Suppressor macrophage (primary cell): ENCODE data around the gene SPDYE2.
"Not testable (repeated sequence)": the region's sequence is repeated elsewhere in the genome, so short reads cannot be mapped to it uniquely, and the experiment has no call there.

Experiments
- DNase-seq, 4 experiments: peaks; one replicate each; pipeline ENCODE4 v3.0.0-alpha.2; 2020 to 2022
- total RNA-seq, 17 experiments: gene quantifications; one replicate each; lab custom pipeline; 2026; ENCODE audit warnings: mixed read lengths in 6 of 17, inconsistent platforms in 3 of 17; lab: John Stamatoyannopoulos, UW

The SPDYE2 gene, protein sequence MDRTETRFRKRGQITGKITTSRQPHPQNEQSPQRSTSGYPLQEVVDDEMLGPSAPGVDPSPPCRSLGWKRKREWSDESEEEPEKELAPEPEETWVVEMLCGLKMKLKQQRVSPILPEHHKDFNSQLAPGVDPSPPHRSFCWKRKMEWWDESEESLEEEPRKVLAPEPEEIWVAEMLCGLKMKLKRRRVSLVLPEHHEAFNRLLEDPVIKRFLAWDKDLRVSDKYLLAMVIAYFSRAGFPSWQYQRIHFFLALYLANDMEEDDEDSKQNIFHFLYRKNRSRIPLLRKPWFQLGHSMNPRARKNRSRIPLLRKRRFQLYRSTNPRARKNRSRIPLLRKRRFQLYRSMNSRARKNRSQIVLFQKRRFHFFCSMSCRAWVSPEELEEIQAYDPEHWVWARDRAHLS
- 0 to 0.44 (median 0) reads per million in 17 experiments for total RNA-seq

DNA sequence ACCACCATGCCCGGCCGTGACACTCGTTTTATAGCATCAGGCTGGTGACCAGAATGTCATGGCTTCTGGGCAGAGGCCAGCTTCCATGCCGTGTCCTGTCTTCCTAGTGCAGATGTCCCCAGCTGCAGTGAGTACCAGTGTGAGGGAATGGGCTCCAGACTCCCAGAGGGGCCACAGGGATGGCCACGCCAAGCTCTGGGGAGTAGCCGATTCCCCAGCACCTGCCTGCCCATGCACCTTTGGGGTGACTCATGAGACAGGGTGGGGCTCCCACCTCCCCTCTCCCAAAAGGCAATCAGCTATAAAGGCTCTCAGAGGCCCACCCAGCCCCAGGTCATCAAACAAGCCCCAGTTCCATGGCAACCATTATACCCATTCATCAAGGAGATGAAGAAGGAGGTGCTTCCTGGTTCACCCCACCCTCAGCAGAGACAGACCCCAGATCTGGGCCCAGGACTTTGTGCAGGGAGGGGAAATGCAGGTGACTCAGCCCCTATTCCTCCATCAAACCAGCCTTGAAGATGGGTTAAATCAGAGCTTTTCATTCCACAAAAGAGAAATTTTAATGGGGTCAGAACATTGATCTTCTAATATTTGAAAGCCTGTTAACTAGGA is at the start of gene SPDYE2:
Gene SPDYE2, plus strand, starts transcription at position 419 of the 615 bp plus-strand sequence. CDS start 2,030 bp downstream, outside the sequence.
- DNase-seq = not testable (repeated sequence)

DNA sequence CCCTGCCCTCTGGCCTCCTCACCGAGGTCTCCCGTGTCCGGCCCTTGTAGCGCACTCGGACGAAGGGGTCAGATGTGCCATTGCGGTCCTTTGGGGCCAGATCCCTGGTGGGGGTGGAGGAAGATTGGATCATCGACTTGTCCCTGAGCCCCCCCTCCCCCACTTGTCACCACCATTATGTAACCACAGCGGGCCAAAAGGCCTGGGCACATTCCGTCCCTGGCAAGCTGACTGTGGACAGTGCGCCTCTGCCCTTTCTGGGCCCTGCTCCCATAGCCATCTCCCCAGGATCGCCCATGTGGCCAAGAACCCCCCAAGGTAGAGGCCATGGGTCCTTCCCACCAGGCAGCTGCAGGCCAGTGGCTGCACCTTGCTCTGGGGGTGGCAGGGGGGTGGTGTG is 47.9 kb upstream of the SPDYE2 start:
- DNase-seq = not testable (repeated sequence)

DNA sequence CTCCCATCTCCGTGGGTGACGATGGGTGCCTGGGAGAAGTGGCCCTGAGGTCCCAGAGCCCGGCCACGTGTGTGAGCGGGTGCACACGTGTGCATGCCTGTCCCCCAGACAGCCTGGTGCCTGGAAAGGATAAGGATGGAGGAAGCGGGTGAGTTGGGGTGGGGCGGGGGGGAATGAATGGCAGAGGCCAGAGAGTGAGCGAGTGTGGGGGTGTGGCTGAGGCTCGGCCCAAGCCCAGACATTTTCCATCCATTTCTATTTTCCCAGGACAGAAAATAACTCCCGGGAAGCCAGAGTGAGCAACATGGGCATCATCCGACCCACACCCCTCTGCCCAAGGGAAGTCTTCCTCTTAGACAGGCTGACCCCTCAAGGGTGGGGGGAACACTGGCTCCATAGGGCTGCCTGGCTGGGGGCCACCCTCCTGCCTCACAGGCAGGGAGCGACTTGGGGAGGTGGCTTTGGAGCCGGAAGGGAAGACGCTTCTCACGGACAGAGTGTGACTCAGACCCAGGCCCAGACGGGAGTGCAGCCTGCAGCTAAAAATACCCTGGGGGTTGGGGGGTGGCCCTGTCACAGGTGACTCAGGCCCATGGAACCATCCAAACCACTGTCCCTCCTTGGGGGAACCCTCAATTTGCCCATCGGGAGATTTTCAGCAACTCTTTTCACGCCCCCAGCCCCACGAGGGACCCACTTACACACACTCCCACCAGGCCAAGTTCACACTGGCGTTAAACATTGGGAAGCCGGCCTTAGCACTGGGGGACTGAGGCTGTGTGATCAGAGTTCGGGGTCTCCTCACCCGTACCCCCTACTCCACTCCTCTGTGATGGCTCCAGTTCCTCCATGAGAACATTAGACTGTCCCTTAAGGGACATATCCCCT is 45.5 kb upstream of the SPDYE2 start:
- DNase-seq = not testable (repeated sequence)

DNA sequence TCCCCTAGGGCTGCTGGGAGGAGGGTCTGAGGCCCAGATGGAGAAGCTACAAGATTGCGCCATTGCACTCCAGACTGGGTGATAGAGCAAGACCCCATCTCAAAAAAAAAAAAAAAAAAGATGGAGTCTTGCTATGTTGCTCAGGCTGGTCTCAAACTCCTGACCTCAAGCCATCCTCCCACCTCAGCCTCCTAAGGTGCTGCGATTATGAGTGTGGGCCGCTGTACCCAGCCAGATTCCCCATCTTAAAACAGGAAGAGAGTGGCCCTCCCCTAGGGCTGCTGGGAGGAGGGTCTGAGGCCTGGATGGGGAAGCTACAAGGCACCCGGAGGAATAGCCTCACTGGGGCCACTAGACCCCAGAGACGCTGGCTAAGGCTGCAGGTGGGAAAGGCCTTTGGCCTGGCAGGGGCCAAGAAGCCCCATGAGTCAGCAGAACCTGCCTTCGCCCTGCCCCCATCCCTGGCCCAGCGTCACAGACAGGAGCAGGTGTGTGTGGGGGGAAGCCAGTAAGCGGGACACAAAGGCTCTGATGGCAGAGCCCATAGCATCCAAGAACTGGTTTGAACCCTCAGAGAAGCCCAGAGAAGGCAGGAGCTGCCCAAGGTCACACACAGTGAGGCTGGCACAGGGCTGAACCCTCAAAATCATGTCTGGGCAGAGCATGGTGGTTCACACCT is 43.5 kb upstream of the SPDYE2 start:
- DNase-seq = not testable (repeated sequence)

DNA sequence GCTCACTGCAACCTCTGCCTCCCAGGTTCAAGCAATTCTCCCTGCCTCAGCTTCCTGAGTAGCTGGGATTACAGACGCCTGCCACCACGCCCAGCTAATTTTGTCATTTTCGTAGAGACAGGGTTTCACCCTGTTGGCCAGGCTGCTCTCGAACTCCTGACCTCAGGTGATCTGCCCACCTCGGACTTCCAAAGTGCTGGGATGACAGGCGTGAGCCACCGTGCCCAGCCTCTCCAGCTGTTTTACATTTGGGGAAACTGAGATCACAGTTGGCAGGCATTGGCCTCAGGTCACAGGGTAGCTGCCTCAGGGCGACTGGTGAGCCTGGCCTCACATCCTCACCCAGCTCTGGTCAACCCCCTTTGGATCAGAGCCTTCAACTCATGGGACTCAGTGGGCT is 40.5 kb upstream of the SPDYE2 start:
- DNase-seq = not testable (repeated sequence)

DNA sequence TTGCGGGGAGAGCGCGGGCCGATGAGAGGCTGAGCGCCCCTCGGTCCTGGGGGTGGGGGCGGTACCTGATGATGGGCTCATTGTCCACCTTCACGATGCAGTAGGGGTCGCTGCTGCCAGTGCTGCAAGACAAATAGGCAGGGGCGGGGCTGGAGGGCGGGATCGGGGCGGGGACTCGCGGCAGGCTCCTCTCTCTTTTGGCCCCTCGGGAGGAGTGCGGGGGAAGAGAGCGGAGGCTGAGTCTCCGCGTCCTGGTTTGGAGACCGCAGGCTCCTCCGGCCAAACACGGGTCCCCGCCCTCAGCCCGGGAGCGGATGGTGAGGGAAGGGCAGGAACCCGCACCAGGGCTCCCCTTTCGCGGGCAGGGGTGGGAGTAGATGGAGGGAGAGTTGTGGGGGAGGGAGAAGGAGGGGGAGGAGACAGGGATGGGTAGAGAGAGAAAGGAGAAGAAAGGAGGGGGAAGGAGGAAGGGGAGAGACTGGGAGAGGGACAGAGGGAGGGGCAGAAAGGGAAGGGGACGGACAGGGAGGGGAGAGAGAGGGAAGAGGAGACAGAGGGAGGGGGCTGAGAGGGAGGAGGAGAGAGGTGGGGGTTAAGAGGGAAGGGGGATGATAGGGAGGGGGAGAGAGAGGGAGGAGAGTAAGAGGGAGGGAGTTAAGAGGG is 39.0 kb upstream of the SPDYE2 start:
- not testable (repeated sequence) for DNase-seq

DNA sequence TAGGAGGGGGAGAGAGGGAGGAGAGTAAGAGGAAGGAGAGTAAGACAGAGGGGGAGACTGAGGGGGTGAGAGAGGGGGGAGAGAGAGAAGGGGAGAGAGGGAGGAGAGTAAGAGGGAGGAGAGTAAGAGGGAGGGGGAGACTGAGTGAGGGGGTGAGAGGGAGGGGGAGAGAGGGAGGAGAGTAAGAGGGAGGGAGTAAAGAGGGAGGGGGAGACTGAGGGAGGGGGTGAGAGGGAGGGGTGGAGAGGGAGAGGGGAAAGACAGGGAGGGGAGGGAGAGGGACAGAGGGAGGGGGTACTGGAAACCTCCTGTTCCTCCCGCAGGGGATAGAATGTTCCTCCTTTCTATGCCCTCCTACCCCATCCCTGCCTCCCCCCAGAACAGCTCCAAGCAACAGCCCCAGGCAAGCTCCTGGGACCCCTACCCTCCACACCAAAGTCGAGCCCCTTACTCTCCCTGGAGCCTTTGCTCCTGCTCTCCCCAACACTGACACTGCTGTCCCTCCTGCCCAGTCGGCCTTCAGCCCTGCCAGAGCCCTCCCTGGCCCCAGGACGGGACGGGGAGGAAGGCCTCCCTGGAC is 38.3 kb upstream of the SPDYE2 start:
- DNase-seq = peak; percentile 28 to 82 (median 45)

DNA sequence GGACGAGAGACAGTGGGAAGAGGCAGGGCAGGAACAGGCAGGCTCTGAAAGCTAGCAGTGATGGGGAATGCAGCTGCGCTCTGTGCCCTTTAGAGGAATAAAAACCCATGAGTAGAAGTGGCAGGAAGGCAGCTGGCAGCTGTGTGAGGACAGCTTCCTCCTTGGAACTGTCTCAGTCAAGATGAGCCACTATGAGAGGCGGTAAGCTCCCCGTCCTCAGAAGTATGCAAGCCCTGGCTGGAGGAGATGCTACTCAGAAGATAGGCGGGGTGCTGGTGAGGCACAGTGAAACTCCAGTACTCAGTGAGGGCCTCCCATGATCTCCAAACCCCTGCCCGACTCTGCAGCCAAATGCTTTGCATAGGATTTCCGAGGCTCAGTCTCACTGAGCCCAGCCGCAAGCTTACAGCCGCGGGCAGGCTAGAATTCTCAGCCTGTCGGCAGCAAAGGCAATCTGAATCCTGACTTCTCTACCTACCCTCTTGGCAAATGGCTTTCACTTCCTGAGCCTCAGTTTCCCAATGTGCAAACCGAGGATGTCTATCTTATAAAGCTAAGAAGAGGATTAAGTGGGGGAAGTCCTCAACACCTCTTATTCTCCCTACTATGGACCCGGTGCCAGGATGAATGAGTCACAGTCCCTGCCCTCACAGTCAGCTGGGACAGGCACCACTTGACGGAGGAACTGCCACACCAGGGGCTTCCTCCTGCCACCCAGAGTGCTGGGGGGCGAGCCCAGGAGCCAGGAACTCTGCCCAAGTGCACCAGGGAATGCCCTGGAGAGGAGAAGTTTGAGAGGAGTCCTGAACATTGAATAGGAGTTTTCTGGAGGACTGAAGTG is 35.9 kb upstream of the SPDYE2 start:
- DNase-seq = not testable (repeated sequence)

DNA sequence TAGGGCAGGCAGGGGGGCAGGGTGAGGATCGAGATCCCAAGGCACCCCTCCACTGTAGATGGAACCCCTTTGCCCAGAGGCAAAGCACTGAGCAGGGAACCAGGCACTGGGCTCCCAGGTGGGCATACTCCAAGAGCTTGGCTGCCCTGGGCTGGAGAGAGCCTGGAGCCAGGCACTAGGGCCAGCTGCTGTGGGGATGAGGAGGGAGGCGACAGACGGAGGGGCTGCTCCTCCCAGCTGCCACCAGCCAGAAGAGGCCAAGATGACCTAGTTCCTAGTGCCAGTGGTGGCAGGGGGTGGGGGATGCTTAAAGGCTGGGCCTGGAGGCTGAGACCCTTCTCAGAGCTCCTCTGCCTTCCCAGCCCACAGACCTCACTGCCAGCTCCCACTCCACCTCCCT is 35.1 kb upstream of the SPDYE2 start:
- DNase-seq = not testable (repeated sequence)

DNA sequence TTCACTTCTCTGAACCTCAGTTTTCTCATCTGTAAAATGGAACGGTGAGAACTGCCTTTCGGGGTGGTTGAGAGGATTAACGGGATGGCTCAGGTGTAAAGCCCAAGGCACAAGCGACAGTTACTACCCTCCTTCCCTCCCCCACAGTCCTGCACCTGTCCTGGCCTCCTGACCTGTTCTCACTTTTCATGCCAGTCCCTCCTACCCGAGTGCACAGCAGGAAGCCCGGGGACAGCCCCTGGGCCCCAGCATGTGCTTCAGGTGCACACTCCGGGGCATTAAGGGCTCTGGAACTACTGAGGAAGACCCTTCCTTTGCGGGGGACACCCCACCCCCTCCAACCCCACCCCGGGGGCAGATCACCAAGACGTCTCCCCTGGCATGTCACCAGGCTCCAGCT is 34.1 kb upstream of the SPDYE2 start:
- not testable (repeated sequence) for DNase-seq

DNA sequence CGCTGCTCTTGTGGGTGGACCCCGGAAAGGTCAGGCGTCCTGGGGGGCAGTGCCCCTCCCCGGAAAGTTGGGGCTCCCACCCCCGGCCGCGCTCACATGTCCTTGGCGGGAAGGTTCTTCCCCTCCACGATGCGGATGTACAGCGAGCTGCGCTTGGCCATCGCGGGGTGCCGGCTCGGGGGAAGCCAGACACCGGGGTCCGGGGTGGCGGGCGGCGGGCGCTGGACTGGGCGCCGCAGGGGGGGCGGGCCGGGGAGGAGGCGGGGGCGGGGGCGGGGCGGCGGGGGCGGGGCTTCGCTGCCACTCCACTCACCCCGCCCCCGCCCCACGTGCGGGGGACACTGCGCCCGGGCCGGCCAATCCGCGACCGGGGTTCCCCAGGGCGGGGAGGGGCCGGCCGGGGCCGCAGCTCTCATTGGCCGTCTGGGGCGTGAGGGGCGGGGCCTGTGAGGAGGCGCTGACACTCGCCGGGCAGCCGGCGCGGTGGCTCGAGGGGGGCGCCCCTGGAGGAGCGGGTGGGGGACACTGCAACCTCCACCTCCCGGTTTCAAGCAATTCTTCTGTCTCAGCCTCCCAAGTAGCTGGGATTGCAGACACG is 33.4 kb upstream of the SPDYE2 start, which contains the start of gene RASA4B:
Gene RASA4B, minus strand, starts transcription at position 228 of the 598 bp plus-strand sequence. Its CDS starts 67 bp downstream, at position 161.
- DNase-seq = peak in 3 of 4 experiments; percentile 0 to 43 (median 35)

DNA sequence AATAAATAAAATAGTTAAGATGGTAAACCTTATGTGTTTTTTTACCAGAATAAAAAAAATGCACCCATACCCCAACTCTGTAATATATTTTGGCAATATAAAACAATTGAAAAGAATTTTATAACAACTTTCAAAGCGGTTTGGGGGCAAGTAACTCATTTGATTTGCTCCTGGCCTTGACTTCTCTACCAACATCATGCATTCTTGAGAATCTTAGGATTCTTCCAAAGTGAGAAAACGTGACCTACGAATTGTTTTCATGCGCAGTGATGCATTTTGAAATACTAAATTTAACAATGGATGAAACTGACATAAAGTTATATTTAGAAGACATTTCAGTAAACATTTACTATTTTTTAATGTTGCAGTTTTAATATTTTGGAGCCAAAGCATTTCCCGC is 30.2 kb upstream of the SPDYE2 start:
- not testable (repeated sequence) for DNase-seq

DNA sequence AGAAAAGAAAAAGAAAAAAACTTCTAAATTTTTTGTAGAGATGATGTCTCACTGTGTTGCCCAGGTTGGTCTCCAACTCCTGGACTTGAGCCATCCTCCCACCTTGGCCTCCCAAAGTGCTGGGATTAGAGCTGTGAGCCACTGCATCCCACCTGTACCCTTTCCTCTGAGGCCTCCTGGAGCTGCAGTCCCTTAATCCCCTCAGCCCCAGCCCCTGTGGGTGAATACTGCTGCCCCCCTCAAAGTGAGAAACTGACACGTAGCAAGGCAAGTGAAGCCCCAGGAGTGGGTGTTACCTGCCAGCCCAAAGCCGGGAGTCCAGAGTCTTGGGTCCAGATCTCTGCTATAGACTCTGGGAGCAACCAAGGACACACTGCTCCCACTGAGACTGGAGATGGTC is 26.2 kb upstream of the SPDYE2 start:
- DNase-seq = not testable (repeated sequence)

DNA sequence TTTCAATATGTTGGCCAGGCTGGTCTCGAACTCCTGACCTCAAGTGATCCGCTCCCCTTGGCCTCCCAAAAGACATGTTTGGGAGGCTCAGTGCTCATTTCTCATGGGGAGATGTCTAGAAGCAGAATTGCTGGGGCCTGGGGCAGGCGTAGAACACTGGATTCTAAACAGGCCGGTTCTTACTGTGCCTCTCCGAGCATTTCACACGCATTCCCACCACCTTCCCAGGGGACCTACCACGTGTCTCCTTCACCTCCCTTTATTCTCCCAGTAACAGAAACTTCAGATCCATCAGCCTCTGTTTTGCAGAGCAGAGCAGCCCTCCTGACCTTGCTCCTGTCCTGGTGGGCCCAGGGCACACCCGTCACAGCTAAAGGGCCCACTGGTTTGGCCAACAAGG is 23.8 kb upstream of the SPDYE2 start:
- DNase-seq = not testable (repeated sequence)

DNA sequence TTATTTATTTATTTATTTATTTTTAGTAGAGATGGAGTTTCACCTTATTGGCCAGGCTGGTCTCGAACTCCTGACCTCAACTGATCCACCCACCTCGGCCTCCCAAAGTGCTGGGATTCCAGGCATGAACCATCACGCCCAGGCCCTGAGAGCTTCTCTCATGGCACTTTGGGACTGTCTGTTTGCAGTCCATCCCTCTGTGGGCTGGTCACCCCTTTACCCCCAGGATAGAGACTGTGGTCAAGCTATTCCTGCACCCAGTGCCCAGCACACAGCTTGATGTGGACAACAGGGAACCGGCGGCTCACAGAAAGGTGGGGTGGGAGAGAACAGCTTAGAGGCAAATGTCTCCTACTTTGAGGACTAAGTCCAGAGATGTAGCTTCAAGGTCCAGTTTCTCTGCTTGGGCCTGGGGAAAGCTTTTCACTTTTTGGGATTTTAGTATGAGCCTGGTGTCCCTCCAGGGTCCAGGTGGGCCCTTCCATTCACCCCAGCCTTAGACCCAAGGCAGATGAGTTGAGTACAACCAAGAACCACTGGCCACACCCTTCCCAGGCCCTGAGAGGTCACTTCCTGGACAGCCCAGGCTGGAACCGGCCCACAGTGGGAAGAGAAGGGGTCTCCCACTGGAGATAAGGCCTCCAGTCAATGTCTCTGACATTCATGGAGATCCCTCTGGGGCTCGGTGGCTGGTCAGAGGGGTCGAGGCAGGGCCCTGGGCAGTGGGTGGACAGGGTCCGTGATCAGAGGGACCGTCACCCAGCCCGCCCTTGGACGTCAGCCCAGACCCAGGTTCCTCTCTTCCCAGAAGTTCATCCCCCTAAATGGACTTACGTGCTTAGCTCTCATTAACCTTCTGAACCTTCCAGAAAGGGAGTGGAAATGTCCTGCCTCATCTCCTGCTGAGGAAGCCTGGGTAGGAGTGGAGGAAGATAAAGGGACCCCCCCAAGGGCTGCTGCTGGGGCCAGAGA is 22.9 kb upstream of the SPDYE2 start:
- DNase-seq = not testable (repeated sequence)

DNA sequence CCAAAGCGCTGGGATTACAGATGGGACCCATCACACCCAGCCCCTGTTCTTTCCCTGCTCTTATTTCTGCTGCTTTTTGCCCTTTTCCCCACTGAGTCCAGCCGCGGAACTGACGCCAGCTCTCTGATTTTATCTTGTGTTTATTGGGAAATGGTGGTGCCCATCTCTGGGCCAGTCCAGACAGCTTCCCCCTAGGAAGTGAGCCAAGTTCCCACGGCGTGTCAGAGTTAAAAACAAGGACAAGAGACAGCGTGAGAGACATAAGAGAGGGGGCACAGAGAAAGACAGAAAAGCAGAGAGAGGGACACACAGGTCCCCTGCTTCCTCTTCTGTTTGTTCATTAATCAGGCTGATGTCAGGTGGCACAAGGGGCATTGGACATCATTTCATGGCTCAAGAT is 19.4 kb upstream of the SPDYE2 start:
- not testable (repeated sequence) for DNase-seq

DNA sequence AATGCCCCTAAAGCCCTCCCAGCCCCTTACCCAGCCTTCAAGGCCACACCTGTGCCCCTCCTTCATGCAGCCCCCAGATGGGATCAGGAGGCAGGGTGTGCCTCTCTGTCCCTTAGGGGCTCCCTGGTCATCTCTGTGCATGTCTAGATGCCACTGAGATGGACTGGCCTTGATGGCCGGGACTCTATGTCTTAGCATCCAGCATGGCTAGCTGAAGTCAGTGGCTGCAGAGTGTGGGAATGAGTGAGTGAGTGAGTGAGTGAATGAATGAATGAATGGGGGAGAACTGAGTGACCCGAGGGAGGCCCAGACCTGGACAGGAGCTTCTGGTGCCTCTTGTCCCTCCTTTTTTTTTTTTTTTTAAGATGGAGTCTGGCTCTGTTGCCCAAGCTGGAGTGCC is 18.9 kb upstream of the SPDYE2 start:
- not testable (repeated sequence) for DNase-seq

DNA sequence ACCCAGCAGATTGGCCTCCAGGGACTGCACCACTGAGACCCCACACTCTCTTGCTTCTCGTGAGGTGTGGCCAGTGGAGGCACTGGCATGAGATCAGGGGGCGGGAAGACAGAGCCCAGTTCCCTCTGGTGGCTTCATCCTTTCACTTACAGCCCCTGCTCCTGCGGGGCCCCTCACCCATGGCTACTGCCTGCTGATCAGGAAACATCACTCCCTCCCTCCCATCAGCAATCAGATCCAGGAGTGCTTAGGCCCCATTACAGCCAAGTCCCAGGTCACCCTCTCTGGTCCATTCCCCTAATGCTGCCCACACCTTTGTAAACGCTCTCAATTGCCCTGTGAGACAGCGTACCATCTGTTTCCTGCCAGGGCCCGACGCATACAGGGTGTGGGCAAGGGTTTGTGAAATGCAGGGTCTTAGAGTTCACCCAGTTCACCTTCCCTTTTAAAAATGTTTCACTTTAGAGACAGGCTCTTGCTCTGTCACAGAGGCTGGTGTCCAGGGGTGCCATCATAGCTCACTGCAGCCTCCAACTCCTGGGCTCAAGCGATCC is 15.9 kb upstream of the SPDYE2 start:
- DNase-seq = not testable (repeated sequence)
